CD4-positive, alpha-beta T cell (primary cell): ENCODE measurements around the gene CPNE9. TPM values are rescaled to one million over a fixed set of nuclear protein-coding genes. Genes with fewer than 3 reads are reported as not detected.
A peak's percentile ranks its signal among the peaks of the same experiment; 100 is the strongest.

Experiments used
- ATAC-seq: fragments of 200-7000 bp; cut with Tn5 transposase; one replicate; pipeline ENCODE4 v1.10.0; 2022; ENCODE audit warnings: mild to moderate bottlenecking; ENCODE audit not compliant: poor library complexity
- CTCF ChIA-PET: fragments of 350-600 bp; sonication (Branson Sonifier 250); formaldehyde crosslinking; loops from one replicate; lab custom pipeline; 2021; ENCODE audit warnings: antibody characterized with exemption, inconsistent platforms; lab: Charles Lee
- POLR2A ChIA-PET: fragments of 350-600 bp; sonication (Branson Sonifier 250); formaldehyde crosslinking; loops from one replicate; lab custom pipeline; 2021; ENCODE audit warnings: antibody characterized with exemption, inconsistent platforms; lab: Charles Lee
- DNase-seq, 14 experiments: peaks; one replicate each; pipeline ENCODE4 v3.0.0-alpha.2; 2013 to 2020; ENCODE audit warnings: mixed read lengths in 2 of 14
- H3K27ac ChIP-seq, 2 donors: one replicate each; pipeline versions ENCODE4 v1.5.1 to v1.7.0; 2013; ENCODE audit warnings: low read length in 2 of 2, low read depth in 1 of 2, mild to moderate bottlenecking in 1 of 2
- H3K27me3 ChIP-seq, 2 experiments: 1 replicate in 1 of 2; 2 replicates in 1 of 2; pipeline versions ENCODE4 v1.6.1 to v1.7.0; 2013; ENCODE audit warnings: low read length in 2 of 2, control low read depth in 1 of 2, mild to moderate bottlenecking in 1 of 2, moderate library complexity in 1 of 2; ENCODE audit not compliant: insufficient read depth in 2 of 2, control insufficient read depth in 1 of 2
- H3K36me3 ChIP-seq: one replicate; pipeline ENCODE4 v1.6.1; 2013; ENCODE audit warnings: low read length, control low read depth; ENCODE audit not compliant: insufficient read depth
- H3K4me1 ChIP-seq: one replicate; pipeline ENCODE4 v1.6.1; 2013; ENCODE audit warnings: low read length, control low read depth; ENCODE audit not compliant: insufficient read depth
- H3K4me3 ChIP-seq: one replicate; pipeline ENCODE4 v1.5.1; 2013; ENCODE audit warnings: mild to moderate bottlenecking, low read length, moderate library complexity
- H3K9me3 ChIP-seq, 2 experiments: 1 replicate in 1 of 2; 2 replicates in 1 of 2; pipeline versions ENCODE4 v1.6.1 to v1.7.0; 2013; ENCODE audit warnings: low read length in 2 of 2, mild to moderate bottlenecking in 2 of 2, control low read depth in 1 of 2, moderate library complexity in 1 of 2; ENCODE audit not compliant: control insufficient read depth in 1 of 2, insufficient read depth in 1 of 2
- H3K27ac Mint-ChIP-seq: one replicate; pipeline ENCODE4 v1.8.0; 2020; ENCODE audit warnings: mixed read lengths
- H3K27me3 Mint-ChIP-seq: one replicate; pipeline ENCODE4 v1.8.0; 2021; ENCODE audit warnings: mixed read lengths
- H3K36me3 Mint-ChIP-seq: one replicate; pipeline ENCODE4 v1.8.0; 2021; ENCODE audit warnings: low read depth, mixed read lengths
- H3K4me1 Mint-ChIP-seq: one replicate; pipeline ENCODE4 v1.8.0; 2021; ENCODE audit warnings: low read depth, mixed read lengths
- H3K4me3 Mint-ChIP-seq: one replicate; pipeline ENCODE4 v1.8.0; 2020; ENCODE audit warnings: mild to moderate bottlenecking, mixed read lengths
- H3K9me3 Mint-ChIP-seq: one replicate; pipeline ENCODE4 v1.8.0; 2020; ENCODE audit warnings: mixed read lengths
- CTCF ChIP-seq: fragments of 200-600 bp; IDR thresholded peaks from one replicate; pipeline ENCODE4 v1.8.0; 2022; ENCODE audit warnings: antibody characterized with exemption, mild to moderate bottlenecking
- intact Hi-C, 2 experiments: fragments of 100-400 bp; cut with DNase I in 1 of 2; cut with micrococcal nuclease in 1 of 2; formaldehyde crosslinking; loops; one replicate each; pipeline versions ENCODE4 v1.15.1 to v1.9.0; 2023 to 2025; cut with DNase I, micrococcal nuclease
- total RNA-seq, 174 experiments: library from RNA in 2 of 174; stranded (reverse) in 2 of 174; gene quantifications; one replicate each; pipeline ENCODE4 v1.2.3 and lab custom pipeline; 2021 to 2026

Gene CPNE9
- total RNA-seq, 2 experiments from 2014 or later: 0.33 to 0.45 TPM

GRCh38 chr3:9717563-9717962, 13.9 kb downstream of the CPNE9 start:
- Mint-ChIP-seq H3K4me1 (peaks cover 15% of the 10 kb centered on the region), H3K36me3 (no peaks in the 10 kb centered on the region), H3K9me3 (no peaks in the 10 kb centered on the region), H3K27ac (no peak overlapping the region), H3K27me3 (no peaks in the 10 kb centered on the region), H3K4me3 (no peak overlapping the region)
- TF ChIP-seq CTCF: no peak
- DNase-seq (no peak), ATAC-seq (no peak)
- CTCF ChIA-PET: interaction anchor here (0.9 kb wide), 1 partner anchor 10 kb away, joined by 3 read pairs; no protein-coding TSS in a partner anchor
- H3K4me3 ChIP-seq: no peak overlapping the region
- H3K9me3 ChIP-seq: no peaks in the 10 kb centered on the region
- H3K36me3 ChIP-seq: no peaks in the 10 kb centered on the region
- peaks cover 9% of the 10 kb centered on the region for H3K4me1 ChIP-seq
- intact Hi-C loops: no loop called here
- H3K27ac ChIP-seq: no peak overlapping the region
- peaks cover 0 to 3% of the 10 kb centered on the region in 2 experiments for H3K27me3 ChIP-seq
- POLR2A ChIA-PET: interaction anchor here (1.3 to 1.8 kb wide), 2 partner anchors 69 to 75 kb away, joined by 3 to 5 read pairs; partner anchors contain the start of genes ARPC4 and MTMR14

GRCh38 chr3:9718118-9718517, 14.5 kb downstream of the CPNE9 start:
- no peaks in the 10 kb centered on the region for H3K36me3 Mint-ChIP-seq

GRCh38 chr3:9721015-9721699, 17.5 kb downstream of the CPNE9 start:
- no peak overlapping the region for H3K4me3 ChIP-seq
- H3K27me3 Mint-ChIP-seq: no peaks in the 10 kb centered on the region
- intact Hi-C loops: no loop called here
- ATAC-seq (no peak), DNase-seq (no peak)
- H3K27ac Mint-ChIP-seq: no peak overlapping the region
- no peak for TF ChIP-seq CTCF
- peaks cover 5% of the 10 kb centered on the region for H3K4me1 ChIP-seq
- no peaks in the 10 kb centered on the region for H3K9me3 Mint-ChIP-seq
- H3K9me3 ChIP-seq: no peaks in the 10 kb centered on the region
- ChIA-PET CTCF (no interaction called here), POLR2A (no interaction called here)
- no peaks in the 10 kb centered on the region for H3K36me3 Mint-ChIP-seq
- H3K36me3 ChIP-seq: no peaks in the 10 kb centered on the region
- no peaks in the 10 kb centered on the region for H3K27me3 ChIP-seq
- H3K4me3 Mint-ChIP-seq: no peak overlapping the region
- no peak overlapping the region for H3K27ac ChIP-seq
- peaks cover 19% of the 10 kb centered on the region for H3K4me1 Mint-ChIP-seq

More at GRCh38 chr3:9718118-9718517, 14.5 kb downstream of the CPNE9 start:
- Histone ChIP-seq H3K27ac (no peak overlapping the region), H3K36me3 (no peaks in the 10 kb centered on the region), H3K27me3 (no peaks in the 10 kb centered on the region), H3K9me3 (no peaks in the 10 kb centered on the region), H3K4me1 (peaks cover 9% of the 10 kb centered on the region), H3K4me3 (no peak overlapping the region)
- Mint-ChIP-seq H3K4me3 (no peak overlapping the region), H3K27ac (no peak overlapping the region), H3K27me3 (no peaks in the 10 kb centered on the region), H3K4me1 (peaks cover 15% of the 10 kb centered on the region), H3K9me3 (no peaks in the 10 kb centered on the region)
- TF ChIP-seq CTCF: no peak
- ChIA-PET POLR2A (interaction anchor here (0.8 to 1.8 kb wide), 3 partner anchors 13 to 75 kb away, joined by 3 to 5 read pairs (median 4); partner anchors contain the start of genes ARPC4, BRPF1 and MTMR14), CTCF (interaction anchor here (0.9 kb wide), 1 partner anchor 9 kb away, joined by 3 read pairs; no protein-coding TSS in a partner anchor)
- intact Hi-C loops: no loop called here
- DNase-seq (no peak), ATAC-seq (peak; percentile 49)
